ENCODE measurements around the gene KLK2. TPM values are rescaled to one million over a fixed set of nuclear protein-coding genes. Genes with fewer than 3 reads are reported as not detected.

The KLK2 gene
- polyA plus RNA-seq, 3 donors = not detected

GRCh38 chr19:50877338-50877737 is 4.1 kb downstream of the KLK2 start:
- no peak overlapping the region for H3K4me2 ChIP-seq (replicated peaks; ENCODE audit: extremely low read depth, low read length, poor library complexity, severe bottlenecking)
- no peak overlapping the region for H3K9ac ChIP-seq (ENCODE audit: insufficient read depth, low read length, poor library complexity, severe bottlenecking)
- peaks cover 0 to 1% (median 0%) of the 10 kb centered on the region in 7 donors for H3K9me3 Mint-ChIP-seq
- H3K79me2 ChIP-seq (ENCODE audit: insufficient read depth, low read length) = no peaks in the 10 kb centered on the region
- H3K4me3 ChIP-seq (replicated peaks in 1 of 3; ENCODE audit: low read depth in 2 of 3, low read length in 3 of 3) = no peak overlapping the region
- WGBS (ENCODE audit: insufficient coverage) = 37% methylated on average over 8 of the region's 8 CpGs
- H3K27me3 Mint-ChIP-seq (ENCODE audit: low read depth in 3 of 3) = peaks cover 3 to 16% (median 11%) of the 10 kb centered on the region in 3 donors
- no peaks in the 10 kb centered on the region for H3K9me3 ChIP-seq (replicated peaks in 1 of 2; ENCODE audit: control insufficient read depth in 1 of 2, insufficient read depth in 1 of 2, low read length in 2 of 2)
- H3K36me3 Mint-ChIP-seq = no peaks in the 10 kb centered on the region
- no peaks in the 10 kb centered on the region for H3K36me3 ChIP-seq (replicated peaks in 1 of 2; ENCODE audit: control insufficient read depth in 1 of 2, insufficient read depth in 2 of 2, low read length in 2 of 2)
- intact Hi-C loops (cut with micrococcal nuclease) = no loop called here
- DNase-seq = no peak
- no peak for TF ChIP-seq CTCF (IDR thresholded peaks at IDR 0.05)
- H3K4me3 Mint-ChIP-seq = no peak overlapping the region
- H4K20me1 ChIP-seq (ENCODE audit: insufficient read depth, low read length) = no peaks in the 10 kb centered on the region
- H3K27ac ChIP-seq (ENCODE audit: low read depth in 1 of 2, low read length in 2 of 2) = no peak overlapping the region
- H3K4me1 ChIP-seq (ENCODE audit: control insufficient read depth in 1 of 2, insufficient read depth in 2 of 2, low read length in 2 of 2) = no peaks in the 10 kb centered on the region
- no peaks in the 10 kb centered on the region for H3K27me3 ChIP-seq (ENCODE audit: control insufficient read depth in 2 of 2, insufficient read depth in 2 of 2, low read length in 2 of 2)
- no peak overlapping the region for H2AFZ ChIP-seq (ENCODE audit: insufficient read depth, low read depth, low read length, poor library complexity, severe bottlenecking)
- H3K4me1 Mint-ChIP-seq = no peaks in the 10 kb centered on the region
- H3K27ac Mint-ChIP-seq = no peak overlapping the region

GRCh38 chr19:50878851-50879250 is 5.6 kb downstream of the KLK2 start:
- Histone ChIP-seq H3K9me3 (replicated peaks in 1 of 2; ENCODE audit: control insufficient read depth in 1 of 2, insufficient read depth in 1 of 2, low read length in 2 of 2) (no peaks in the 10 kb centered on the region), H2AFZ (ENCODE audit: insufficient read depth, low read depth, low read length, poor library complexity, severe bottlenecking) (no peak overlapping the region), H3K27ac (ENCODE audit: low read depth in 1 of 2, low read length in 2 of 2) (no peak overlapping the region), H3K9ac (ENCODE audit: insufficient read depth, low read length, poor library complexity, severe bottlenecking) (no peak overlapping the region), H3K79me2 (ENCODE audit: insufficient read depth, low read length) (no peaks in the 10 kb centered on the region), H3K27me3 (ENCODE audit: control insufficient read depth in 2 of 2, insufficient read depth in 2 of 2, low read length in 2 of 2) (no peaks in the 10 kb centered on the region), H3K4me1 (ENCODE audit: control insufficient read depth in 1 of 2, insufficient read depth in 2 of 2, low read length in 2 of 2) (no peaks in the 10 kb centered on the region), H4K20me1 (ENCODE audit: insufficient read depth, low read length) (no peaks in the 10 kb centered on the region), H3K4me3 (replicated peaks in 1 of 3; ENCODE audit: low read depth in 2 of 3, low read length in 3 of 3) (no peak overlapping the region), H3K36me3 (replicated peaks in 1 of 2; ENCODE audit: control insufficient read depth in 1 of 2, insufficient read depth in 2 of 2, low read length in 2 of 2) (no peaks in the 10 kb centered on the region), H3K4me2 (replicated peaks; ENCODE audit: extremely low read depth, low read length, poor library complexity, severe bottlenecking) (no peak overlapping the region)
- intact Hi-C loops (cut with micrococcal nuclease) = no loop called here
- Mint-ChIP-seq H3K4me3 (no peak overlapping the region), H3K4me1 (no peaks in the 10 kb centered on the region), H3K27ac (no peak overlapping the region), H3K9me3 (peaks cover 0 to 1% (median 0%) of the 10 kb centered on the region in 7 donors), H3K27me3 (ENCODE audit: low read depth in 3 of 3) (peaks cover 4 to 17% (median 13%) of the 10 kb centered on the region in 3 donors), H3K36me3 (no peaks in the 10 kb centered on the region)
- WGBS (ENCODE audit: insufficient coverage) = 94% methylated on average over 2 of the region's 5 CpGs
- no peak for DNase-seq
- no peak for TF ChIP-seq CTCF (IDR thresholded peaks at IDR 0.05)

All from CD14-positive monocyte (primary cell).